HL-60 (cell line): Measurements from ENCODE around the gene AGTR2.
A peak's percentile ranks its signal among the peaks of the same experiment; 100 is the strongest.

ENCODE experiments used
- DNase-seq, 2 experiments: peaks; one replicate each; pipeline ENCODE4 v3.0.0-alpha.2; 2010 to 2020; ENCODE audit warnings: low read depth in 1 of 2, low spot score in 1 of 2
- H3K27ac ChIP-seq: fragments of 250-450 bp; sonication (Bioruptor Pico); replicated peaks from 2 replicates; pipeline ENCODE4 v1.5.1; 2020; ENCODE audit warnings: mild to moderate bottlenecking, moderate library complexity
- H3K27me3 ChIP-seq: fragments of 250-450 bp; sonication (Bioruptor Pico); 2 replicates; pipeline ENCODE4 v1.5.1; 2021; ENCODE audit warnings: mild to moderate bottlenecking, moderate library complexity; ENCODE audit not compliant: insufficient read depth, poor library complexity, severe bottlenecking
- H3K4me3 ChIP-seq: replicated peaks from 2 replicates; pipeline ENCODE4 v1.5.1; 2011; ENCODE audit warnings: mild to moderate bottlenecking, control low read depth, low read length; ENCODE audit not compliant: insufficient read depth
- GABPA ChIP-seq: IDR thresholded peaks from 2 replicates; pipeline ENCODE4 v1.6.1; 2012; ENCODE audit warnings: low read depth
- POLR2AphosphoS5 ChIP-seq: IDR thresholded peaks from 2 replicates; pipeline ENCODE4 v1.6.1; 2012; ENCODE audit warnings: low read depth
- SPI1 ChIP-seq: IDR thresholded peaks from 2 replicates; pipeline ENCODE4 v1.6.1; 2012; ENCODE audit warnings: low read depth, mild to moderate bottlenecking, borderline replicate concordance
- TF ChIP-seq, protein P1 (sequence below): IDR thresholded peaks from 2 replicates; pipeline ENCODE4 v1.6.1; 2012; ENCODE audit warnings: low read depth; ENCODE audit not compliant: insufficient replicate concordance
- TF ChIP-seq, protein P2 (sequence below): IDR thresholded peaks from one replicate; pipeline ENCODE4 v1.5.1; 2011; ENCODE audit warnings: low read length, control low read depth, inconsistent platforms; ENCODE audit not compliant: insufficient read depth

The AGTR2 gene

DNA sequence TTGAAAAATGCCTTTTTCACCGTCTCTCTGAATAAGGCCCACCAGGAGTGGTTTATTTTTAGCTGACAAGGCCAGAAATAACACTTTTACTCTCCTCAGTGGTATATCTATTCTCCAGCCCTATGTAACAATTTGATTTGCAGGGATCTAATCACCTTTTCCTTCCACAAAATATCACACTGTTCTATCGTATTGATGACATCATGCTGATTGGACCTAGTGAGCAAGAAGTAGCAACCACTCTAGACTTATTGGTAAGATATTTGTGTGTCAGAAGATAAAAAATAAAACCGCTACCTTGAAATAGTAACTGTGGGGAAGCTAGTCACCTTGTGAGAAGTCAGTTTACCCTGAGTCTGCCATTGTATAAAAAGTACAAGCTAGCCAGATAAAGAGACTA is 27.7 kb downstream of the AGTR2 start:
- no peak for DNase-seq
- H3K27me3 ChIP-seq, result no peaks in the 10 kb centered on the region
- no peak overlapping the region for H3K27ac ChIP-seq
- H3K4me3 ChIP-seq, result no peak overlapping the region
- TF ChIP-seq SPI1 (no peak), GABPA (no peak), POLR2AphosphoS5 (no peak)
- TF ChIP-seq, protein P1, sequence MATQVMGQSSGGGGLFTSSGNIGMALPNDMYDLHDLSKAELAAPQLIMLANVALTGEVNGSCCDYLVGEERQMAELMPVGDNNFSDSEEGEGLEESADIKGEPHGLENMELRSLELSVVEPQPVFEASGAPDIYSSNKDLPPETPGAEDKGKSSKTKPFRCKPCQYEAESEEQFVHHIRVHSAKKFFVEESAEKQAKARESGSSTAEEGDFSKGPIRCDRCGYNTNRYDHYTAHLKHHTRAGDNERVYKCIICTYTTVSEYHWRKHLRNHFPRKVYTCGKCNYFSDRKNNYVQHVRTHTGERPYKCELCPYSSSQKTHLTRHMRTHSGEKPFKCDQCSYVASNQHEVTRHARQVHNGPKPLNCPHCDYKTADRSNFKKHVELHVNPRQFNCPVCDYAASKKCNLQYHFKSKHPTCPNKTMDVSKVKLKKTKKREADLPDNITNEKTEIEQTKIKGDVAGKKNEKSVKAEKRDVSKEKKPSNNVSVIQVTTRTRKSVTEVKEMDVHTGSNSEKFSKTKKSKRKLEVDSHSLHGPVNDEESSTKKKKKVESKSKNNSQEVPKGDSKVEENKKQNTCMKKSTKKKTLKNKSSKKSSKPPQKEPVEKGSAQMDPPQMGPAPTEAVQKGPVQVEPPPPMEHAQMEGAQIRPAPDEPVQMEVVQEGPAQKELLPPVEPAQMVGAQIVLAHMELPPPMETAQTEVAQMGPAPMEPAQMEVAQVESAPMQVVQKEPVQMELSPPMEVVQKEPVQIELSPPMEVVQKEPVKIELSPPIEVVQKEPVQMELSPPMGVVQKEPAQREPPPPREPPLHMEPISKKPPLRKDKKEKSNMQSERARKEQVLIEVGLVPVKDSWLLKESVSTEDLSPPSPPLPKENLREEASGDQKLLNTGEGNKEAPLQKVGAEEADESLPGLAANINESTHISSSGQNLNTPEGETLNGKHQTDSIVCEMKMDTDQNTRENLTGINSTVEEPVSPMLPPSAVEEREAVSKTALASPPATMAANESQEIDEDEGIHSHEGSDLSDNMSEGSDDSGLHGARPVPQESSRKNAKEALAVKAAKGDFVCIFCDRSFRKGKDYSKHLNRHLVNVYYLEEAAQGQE, result no peak
- TF ChIP-seq, protein P2, sequence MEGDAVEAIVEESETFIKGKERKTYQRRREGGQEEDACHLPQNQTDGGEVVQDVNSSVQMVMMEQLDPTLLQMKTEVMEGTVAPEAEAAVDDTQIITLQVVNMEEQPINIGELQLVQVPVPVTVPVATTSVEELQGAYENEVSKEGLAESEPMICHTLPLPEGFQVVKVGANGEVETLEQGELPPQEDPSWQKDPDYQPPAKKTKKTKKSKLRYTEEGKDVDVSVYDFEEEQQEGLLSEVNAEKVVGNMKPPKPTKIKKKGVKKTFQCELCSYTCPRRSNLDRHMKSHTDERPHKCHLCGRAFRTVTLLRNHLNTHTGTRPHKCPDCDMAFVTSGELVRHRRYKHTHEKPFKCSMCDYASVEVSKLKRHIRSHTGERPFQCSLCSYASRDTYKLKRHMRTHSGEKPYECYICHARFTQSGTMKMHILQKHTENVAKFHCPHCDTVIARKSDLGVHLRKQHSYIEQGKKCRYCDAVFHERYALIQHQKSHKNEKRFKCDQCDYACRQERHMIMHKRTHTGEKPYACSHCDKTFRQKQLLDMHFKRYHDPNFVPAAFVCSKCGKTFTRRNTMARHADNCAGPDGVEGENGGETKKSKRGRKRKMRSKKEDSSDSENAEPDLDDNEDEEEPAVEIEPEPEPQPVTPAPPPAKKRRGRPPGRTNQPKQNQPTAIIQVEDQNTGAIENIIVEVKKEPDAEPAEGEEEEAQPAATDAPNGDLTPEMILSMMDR, result no peak

DNA sequence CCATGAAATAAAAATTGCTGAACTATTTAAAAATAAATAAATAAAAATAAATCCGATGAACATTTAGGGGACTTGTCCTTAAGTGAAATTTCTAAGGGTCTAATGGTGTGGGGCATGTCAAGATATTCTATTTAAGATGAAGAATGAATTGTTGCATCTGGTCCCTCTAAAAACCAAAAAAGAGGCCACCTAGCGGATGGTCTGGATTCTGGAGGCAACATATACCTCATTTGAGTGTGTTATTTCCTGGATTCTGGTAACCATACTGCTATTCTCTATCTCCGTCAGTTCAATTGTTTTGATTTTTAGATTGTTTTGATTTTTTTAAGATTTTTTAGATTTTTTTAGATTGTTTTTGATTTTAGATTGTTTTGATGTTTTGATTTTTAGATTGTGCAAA is 28.3 kb downstream of the AGTR2 start:
- peak in 1 of 2 experiments; percentile 16 for DNase-seq
- TF ChIP-seq, protein P2, result no peak
- TF ChIP-seq GABPA, result no peak
- TF ChIP-seq, protein P1, result no peak
- no peak for TF ChIP-seq SPI1
- TF ChIP-seq POLR2AphosphoS5, result no peak
- Histone ChIP-seq H3K4me3 (no peak overlapping the region), H3K27ac (no peak overlapping the region), H3K27me3 (no peaks in the 10 kb centered on the region)

DNA sequence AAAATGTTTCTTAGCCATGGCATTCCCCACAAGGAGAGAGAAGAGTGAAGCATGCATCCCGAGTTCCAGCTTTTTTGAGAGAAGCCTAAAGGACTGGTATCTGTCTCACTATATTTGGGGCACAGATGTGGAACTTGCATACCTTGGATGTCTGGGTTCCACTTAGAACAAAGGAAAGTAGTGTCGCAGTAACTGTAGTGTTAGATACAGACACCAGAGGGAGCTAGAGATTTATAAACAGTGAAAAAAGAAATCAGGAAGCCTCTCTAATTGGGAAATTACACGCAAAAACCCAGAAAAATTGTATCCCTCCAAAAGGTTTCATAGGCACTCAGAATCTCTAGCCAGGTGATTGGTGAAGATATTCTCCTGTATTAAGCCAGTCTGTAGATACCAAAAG is 34.4 kb downstream of the AGTR2 start:
- TF ChIP-seq GABPA (no peak), POLR2AphosphoS5 (no peak), SPI1 (no peak)
- TF ChIP-seq, protein P1, result no peak
- TF ChIP-seq, protein P2, result no peak
- H3K27ac ChIP-seq, result no peak overlapping the region
- H3K27me3 ChIP-seq, result no peaks in the 10 kb centered on the region
- DNase-seq, result no peak
- no peak overlapping the region for H3K4me3 ChIP-seq
